ENCODE data around the gene IMPA2.

DNA sequence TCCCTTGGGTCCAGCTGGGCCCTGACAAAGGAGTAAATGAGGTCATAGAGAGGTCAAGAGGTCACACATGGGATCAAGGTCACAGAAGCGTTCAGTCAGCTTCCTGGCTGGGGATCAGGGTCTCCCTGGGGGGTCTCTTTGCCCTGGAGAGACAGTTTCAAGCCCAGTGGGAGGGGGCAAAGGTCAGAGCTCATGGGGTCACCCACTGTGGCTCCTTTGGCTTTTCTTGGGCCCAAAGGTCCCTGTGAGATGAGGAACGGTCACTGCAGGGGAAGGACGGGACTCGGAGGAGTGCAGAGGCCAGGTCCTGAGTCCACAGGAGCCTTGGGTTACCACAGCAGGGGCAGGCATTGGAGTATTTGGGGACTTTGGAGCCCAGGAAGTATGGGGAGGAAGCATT lies 81.7 kb downstream of the IMPA2 start:
- TF ChIP-seq CTCF (IDR thresholded peaks at IDR 0.05) (no peak), POLR2A (IDR thresholded peaks at IDR 0.05) (no peak)

Data from testis (tissue), 2 donors.